Stomach (tissue), 9 donors: Measurements from ENCODE around the gene NOM1. TPM values are rescaled to one million over a fixed set of nuclear protein-coding genes. Genes with fewer than 3 reads are reported as not detected.

Source experiments
- DNase-seq, 2 donors: peaks; one replicate each; pipeline versions ENCODE4 v3.0.0 to v3.0.0-alpha.2; 2013 to 2019
- H3K27ac ChIP-seq, 5 donors: fragments of 200-600 bp in 4 of 5; sonication (generic) in 4 of 5; one replicate each; pipeline ENCODE4 v1.5.1; 2013 to 2019; ENCODE audit warnings: mild to moderate bottlenecking in 1 of 5, moderate library complexity in 1 of 5
- H3K27me3 ChIP-seq, 3 donors: fragments of 200-600 bp; sonication (generic); one replicate each; pipeline ENCODE4 v1.5.1; 2017 to 2019; ENCODE audit warnings: mixed run types in 1 of 3
- H3K36me3 ChIP-seq, 4 donors: fragments of 200-600 bp; sonication (generic); 1 replicate in 3 of 4; 2 replicates in 1 of 4; pipeline ENCODE4 v1.5.1; 2016 to 2019
- H3K4me1 ChIP-seq, 4 donors: fragments of 200-600 bp; sonication (generic); one replicate each; pipeline ENCODE4 v1.5.1; 2016 to 2019
- H3K4me3 ChIP-seq, 4 donors: fragments of 200-600 bp; sonication (generic) in 3 of 4; one replicate each; pipeline ENCODE4 v1.5.1; 2016 to 2019; ENCODE audit warnings: mild to moderate bottlenecking in 1 of 4
- H3K9me3 ChIP-seq, 4 donors: fragments of 200-600 bp; sonication (generic); one replicate each; pipeline ENCODE4 v1.5.1; 2016 to 2019
- CTCF ChIP-seq, 7 experiments: fragments of 450-650 bp in 4 of 7; fragments of 200-600 bp in 3 of 7; sonication (generic) in 3 of 7; IDR thresholded peaks; one replicate each; pipeline ENCODE4 v1.5.1; 2016 to 2019; ENCODE audit warnings: antibody characterized with exemption in 7 of 7, control low read depth in 2 of 7, mild to moderate bottlenecking in 1 of 7
- EP300 ChIP-seq: sonication (generic); formaldehyde crosslinking; IDR thresholded peaks from one replicate; pipeline ENCODE4 v1.6.1; 2017; ENCODE audit warnings: antibody characterized with exemption
- POLR2A ChIP-seq, 4 donors: fragments of 450-650 bp; IDR thresholded peaks; one replicate each; pipeline ENCODE4 v1.6.1; 2016; ENCODE audit warnings: antibody characterized with exemption in 4 of 4, control low read depth in 2 of 4, mild to moderate bottlenecking in 1 of 4, moderate library complexity in 1 of 4
- POLR2AphosphoS5 ChIP-seq, 3 donors: sonication (generic); formaldehyde crosslinking; IDR thresholded peaks; one replicate each; pipeline ENCODE4 v1.6.1; 2016; ENCODE audit warnings: antibody characterized with exemption in 3 of 3
- WGBS, 5 donors: extraction: QIAGEN DNeasy Blood & Tissue Kit in 3 of 5; methylation state at CpG; one replicate each; pipeline versions ENCODE4 v1.1.5 to v1.1.7; 2013 to 2018; 5-methylcytosine and 5-hydroxymethylcytosine counted together
- intact Hi-C: fragments of 100-400 bp; cut with DNase I; formaldehyde crosslinking; loops from one replicate; pipeline ENCODE4 v1.15.1; 2023; ENCODE audit warnings: low total_unique reads
- polyA plus RNA-seq, 3 donors: library from polyadenylated mRNA; stranded (reverse); fragments of 200-250 nt; gene quantifications; one replicate each; pipeline ENCODE4 v1.2.3, GENCODE V29; 2013
- total RNA-seq, 5 donors: library from RNA; depleted of rRNA; stranded (reverse); fragments of >200 nt; gene quantifications; one replicate each; pipeline versions ENCODE4 v1.1.0 to v1.2.3, GENCODE V29; 2014 to 2016
- donor health status: healthy with polysubstance abuse.
- donor health status: Bipolar disorder and iron deficiency.
- donor health status: healthy.

Gene NOM1
- total and polyA plus RNA-seq, 8 donors = 0.58 to 117 (median 12.4) TPM

DNA sequence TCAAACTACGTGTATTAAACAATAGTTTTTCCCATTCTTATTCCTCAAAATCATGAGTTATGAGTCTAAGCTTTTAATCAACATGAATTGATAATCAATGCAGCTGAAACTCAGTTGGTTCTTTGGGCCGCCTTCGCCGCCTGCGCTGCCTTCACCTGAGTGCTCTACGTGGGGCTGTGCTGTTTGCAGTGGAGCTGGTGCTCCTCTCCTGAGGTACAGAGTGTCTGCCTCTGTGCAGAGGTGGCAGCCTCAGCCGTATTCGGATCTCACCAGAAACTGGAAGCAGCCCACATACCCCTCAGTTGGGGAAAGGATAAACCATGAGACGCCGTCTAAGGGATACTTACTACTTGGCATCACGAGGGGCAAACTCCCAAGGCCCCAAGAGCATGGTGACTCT lies 15.5 kb downstream of the NOM1 start:
- DNase-seq = no peak
- 92 to 98% (median 94%) methylated on average over 11 of the region's 11 CpGs for WGBS, 5 donors
- H3K4me3 ChIP-seq = no peak overlapping the region
- H3K36me3 ChIP-seq = peaks cover 70 to 100% (median 98%) of the 10 kb centered on the region in 4 donors
- H3K4me1 ChIP-seq = no peaks in the 10 kb centered on the region
- TF ChIP-seq CTCF (IDR thresholded peaks at IDR 0.05) (no peak), POLR2A (IDR thresholded peaks at IDR 0.05) (no peak), EP300 (no peak), POLR2AphosphoS5 (IDR thresholded peaks at IDR 0.05) (no peak)
- intact Hi-C loops = loop anchor here (10.0 kb wide), 1 partner anchor 290 kb away; no protein-coding TSS in a partner anchor
- H3K9me3 ChIP-seq = no peaks in the 10 kb centered on the region
- no peaks in the 10 kb centered on the region for H3K27me3 ChIP-seq
- H3K27ac ChIP-seq = no peak overlapping the region

DNA sequence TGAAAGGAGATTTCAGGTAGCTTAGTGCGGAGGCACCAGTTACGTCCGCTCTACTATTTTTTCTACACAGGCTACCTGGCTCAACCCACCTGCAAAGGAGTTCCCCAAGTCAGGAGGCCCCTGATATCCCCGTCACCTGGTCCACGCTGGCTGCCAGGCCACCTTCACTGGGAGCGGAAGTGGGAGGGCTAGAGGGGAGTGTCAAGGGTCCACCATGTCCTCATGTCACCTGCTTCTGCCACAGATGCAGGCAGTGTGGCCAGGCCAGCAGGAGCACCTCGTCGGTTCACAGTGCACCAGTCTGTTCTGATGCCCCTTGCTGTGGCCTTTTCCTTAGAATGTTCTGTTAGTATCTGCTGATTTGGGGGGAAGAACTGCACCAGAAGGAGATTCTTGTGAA lies 16.9 kb downstream of the NOM1 start:
- intact Hi-C loops = loop anchor here (10.0 kb wide), 1 partner anchor 288 kb away; no protein-coding TSS in a partner anchor
- no peak for TF ChIP-seq CTCF (IDR thresholded peaks at IDR 0.05)
- no peak for TF ChIP-seq POLR2AphosphoS5 (IDR thresholded peaks at IDR 0.05)
- no peak for TF ChIP-seq EP300
- no peak for TF ChIP-seq POLR2A (IDR thresholded peaks at IDR 0.05)
- peaks cover 61 to 96% (median 95%) of the 10 kb centered on the region in 4 donors for H3K36me3 ChIP-seq

DNA sequence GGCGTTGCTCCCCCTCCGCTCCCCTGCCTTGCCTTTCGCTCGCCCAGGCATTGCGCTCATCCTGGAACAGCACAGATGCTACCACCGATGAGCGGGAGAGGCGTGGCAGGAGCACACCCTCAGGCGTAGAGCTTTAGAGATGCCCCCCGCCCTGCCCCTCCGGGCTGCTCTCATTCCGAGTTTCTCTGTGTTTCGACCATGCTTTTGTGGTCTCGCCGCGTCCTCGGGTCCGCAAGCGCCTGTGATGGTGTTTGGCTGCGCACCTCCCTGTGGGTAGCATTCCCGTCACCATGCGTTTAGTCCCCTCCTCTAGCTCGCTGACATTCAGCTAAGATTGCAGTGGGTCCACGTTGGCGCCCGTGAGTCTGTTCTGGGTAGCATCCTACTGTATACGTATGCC lies 18.7 kb downstream of the NOM1 start:
- DNase-seq = no peak
- intact Hi-C loops = loop anchor here (10.0 kb wide), 1 partner anchor 287 kb away; no protein-coding TSS in a partner anchor
- WGBS, 5 donors = 93 to 97% (median 95%) methylated on average over 27 of the region's 27 CpGs
- TF ChIP-seq POLR2AphosphoS5 (IDR thresholded peaks at IDR 0.05) = no peak
- Histone ChIP-seq H3K27ac (no peak overlapping the region), H3K36me3 (peaks cover 59 to 95% (median 92%) of the 10 kb centered on the region in 4 donors), H3K9me3 (no peaks in the 10 kb centered on the region), H3K4me1 (no peaks in the 10 kb centered on the region), H3K27me3 (no peaks in the 10 kb centered on the region), H3K4me3 (no peak overlapping the region)

More for the DNA sequence above, 16.9 kb downstream of the NOM1 start:
- Histone ChIP-seq H3K4me1 (no peaks in the 10 kb centered on the region), H3K4me3 (no peak overlapping the region), H3K9me3 (no peaks in the 10 kb centered on the region), H3K27ac (no peak overlapping the region), H3K27me3 (no peaks in the 10 kb centered on the region)
- DNase-seq = no peak
- 92 to 98% (median 96%) methylated on average over 8 of the region's 8 CpGs for WGBS, 5 donors

- DNase-seq = no peak
- Histone ChIP-seq H3K4me1 (no peaks in the 10 kb centered on the region), H3K36me3 (peaks cover 41 to 78% (median 74%) of the 10 kb centered on the region in 4 donors), H3K4me3 (no peak overlapping the region), H3K27ac (no peak overlapping the region), H3K27me3 (no peaks in the 10 kb centered on the region), H3K9me3 (no peaks in the 10 kb centered on the region)
- TF ChIP-seq CTCF (IDR thresholded peaks at IDR 0.05) (peak in 4 of 7 experiments; percentile 12 to 36 (median 19)), EP300 (no peak)
- intact Hi-C loops = loop anchor here (10.0 kb wide), 1 partner anchor 285 kb away; no protein-coding TSS in a partner anchor
- 60 to 75% (median 64%) methylated on average over 3 of the region's 3 CpGs for WGBS, 5 donors
These were observed 20.5 kb downstream of the NOM1 start for GRCh38 chr7:156969972-156970420.

DNA sequence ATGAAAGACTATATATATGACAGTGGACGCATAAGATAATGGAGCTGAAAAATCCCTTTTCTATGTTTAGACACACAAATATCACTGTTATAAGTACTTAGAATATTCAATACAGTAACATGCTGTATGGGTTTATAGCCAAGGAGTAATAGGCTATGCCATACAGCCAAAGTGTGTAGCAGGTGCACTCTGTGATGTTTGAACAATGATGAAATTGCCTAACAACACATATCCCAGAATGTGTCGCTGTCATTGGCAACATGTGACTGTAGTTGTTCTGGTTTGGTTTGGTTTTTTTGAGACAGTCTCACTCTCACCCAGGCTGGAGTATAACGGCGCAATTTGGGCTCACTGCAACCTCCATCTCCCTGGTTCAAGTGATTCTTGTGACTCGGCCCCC lies 26.1 kb downstream of the NOM1 start:
- no peak for DNase-seq
- Histone ChIP-seq H3K9me3 (peaks cover 0 to 12% (median 11%) of the 10 kb centered on the region in 4 donors), H3K4me1 (no peaks in the 10 kb centered on the region), H3K36me3 (peaks cover 14 to 35% (median 25%) of the 10 kb centered on the region in 4 donors), H3K27me3 (no peaks in the 10 kb centered on the region), H3K27ac (no peak overlapping the region), H3K4me3 (no peak overlapping the region)
- WGBS, 5 donors = 88 to 95% (median 92%) methylated on average over 5 of the region's 5 CpGs
- intact Hi-C loops = no loop called here
- no peak for TF ChIP-seq CTCF (IDR thresholded peaks at IDR 0.05)
- no peak for TF ChIP-seq POLR2AphosphoS5 (IDR thresholded peaks at IDR 0.05)
- TF ChIP-seq POLR2A (IDR thresholded peaks at IDR 0.05) = no peak
- no peak for TF ChIP-seq EP300
